Activated naive CD4-positive, alpha-beta T cell treated with anti-CD3 and anti-CD28 coated beads, Interleukin-2, amount 50 U/mL, for 72 hours (primary cell): ENCODE measurements around the gene TACC2. TPM values are rescaled to one million over a fixed set of nuclear protein-coding genes. Genes with fewer than 3 reads are reported as not detected.
"Not testable (repeated sequence)": the region's sequence is repeated elsewhere in the genome, so short reads cannot be mapped to it uniquely, and the experiment has no call there.

Experiments used
- ATAC-seq, 2 donors: fragments of 150-1000 bp; cut with Tn5 transposase; 2 replicates each; pipeline ENCODE4 v1.10.0; 2021; ENCODE audit warnings: mild to moderate bottlenecking in 2 of 2, moderate library complexity in 2 of 2
- DNase-seq, 2 donors: peaks; one replicate each; pipeline ENCODE4 v3.0.0; 2021 to 2022; ENCODE audit warnings: low spot score in 2 of 2
- H3K27ac Mint-ChIP-seq, 2 donors: one replicate each; pipeline ENCODE4 v1.8.0; 2022; ENCODE audit warnings: mild to moderate bottlenecking in 2 of 2, mixed read lengths in 2 of 2
- H3K36me3 Mint-ChIP-seq, 2 donors: one replicate each; pipeline ENCODE4 v1.8.0; 2022; ENCODE audit warnings: mixed read lengths in 2 of 2
- H3K9me3 Mint-ChIP-seq, 2 donors: one replicate each; pipeline ENCODE4 v1.8.0; 2022; ENCODE audit warnings: mixed read lengths in 2 of 2
- total RNA-seq, 2 donors: library from RNA; stranded (reverse); gene quantifications; one replicate each; pipeline ENCODE4 v1.2.3, GENCODE V29; 2022

TACC2 gene
- total RNA-seq, 2 donors from 2014 or later, result not detected

DNA sequence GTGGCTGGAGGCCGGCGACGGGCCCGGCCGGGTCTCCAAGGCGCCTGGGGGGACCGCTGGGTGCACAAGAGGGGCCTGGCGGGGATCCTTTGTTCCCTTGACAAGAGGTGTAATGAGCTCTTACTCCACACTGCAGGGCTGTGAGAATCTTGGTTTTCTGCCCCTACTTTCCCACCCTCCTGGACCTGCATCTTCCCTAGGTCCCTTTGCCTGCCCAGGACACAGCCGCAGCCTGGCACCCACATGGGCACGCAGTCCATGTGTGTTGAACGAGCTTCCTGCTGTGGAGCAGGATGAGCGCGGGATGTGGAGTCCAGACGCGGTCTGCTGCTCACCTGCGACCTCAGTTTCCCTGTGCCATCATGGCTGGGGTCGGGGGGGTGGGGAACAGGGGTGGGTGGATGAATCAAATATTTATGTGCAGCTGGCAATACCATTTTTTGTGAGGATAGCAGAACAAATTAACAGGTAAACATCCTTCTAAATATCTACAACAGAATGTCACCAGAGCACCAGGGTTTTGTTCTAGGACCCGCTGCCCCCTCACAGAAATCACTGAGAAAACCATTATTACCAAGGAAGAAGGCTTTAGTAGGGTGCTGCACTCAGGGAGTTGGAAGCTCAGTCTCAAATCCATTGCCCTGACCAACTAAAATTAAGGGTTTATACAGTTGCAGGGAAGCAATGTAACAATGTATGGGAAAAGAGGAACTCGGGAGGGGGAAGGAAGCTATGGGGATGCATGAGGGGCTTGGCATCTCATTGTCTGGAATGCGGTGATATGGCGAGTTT lies 13.5 kb upstream of the TACC2 start:
- Mint-ChIP-seq H3K27ac (peak overlapping the region in 1 of 2 donors; percentile 93), H3K9me3 (peaks cover 0 to 5% of the 10 kb centered on the region in 2 donors), H3K36me3 (peaks cover 5 to 11% of the 10 kb centered on the region in 2 donors)
- DNase-seq, result no peak
- peak in 1 of 2 donors; percentile 27 for ATAC-seq

DNA sequence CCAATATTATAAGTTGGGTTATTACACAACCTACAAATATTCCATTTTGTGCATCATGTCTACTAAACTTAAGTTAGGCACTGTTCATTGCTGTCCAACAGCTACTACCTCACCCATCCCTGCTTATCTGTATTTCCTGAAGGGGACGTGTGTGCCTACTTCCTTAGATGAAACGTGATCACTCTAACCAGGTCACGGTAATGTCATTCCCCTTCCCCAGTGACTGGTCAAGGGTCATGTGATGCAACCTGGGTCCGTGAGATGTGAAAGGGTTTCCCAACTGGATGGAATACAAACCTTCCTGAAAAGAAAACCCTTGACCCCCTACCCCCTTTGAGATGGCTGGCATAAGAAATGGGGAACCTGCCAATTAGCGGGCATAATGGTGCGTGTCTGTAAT lies 12.4 kb upstream of the TACC2 start:
- Mint-ChIP-seq H3K36me3 (peaks cover 5 to 11% of the 10 kb centered on the region in 2 donors), H3K27ac (no peak overlapping the region), H3K9me3 (peaks cover 0 to 5% of the 10 kb centered on the region in 2 donors)
- no peak for ATAC-seq
- no peak for DNase-seq

DNA sequence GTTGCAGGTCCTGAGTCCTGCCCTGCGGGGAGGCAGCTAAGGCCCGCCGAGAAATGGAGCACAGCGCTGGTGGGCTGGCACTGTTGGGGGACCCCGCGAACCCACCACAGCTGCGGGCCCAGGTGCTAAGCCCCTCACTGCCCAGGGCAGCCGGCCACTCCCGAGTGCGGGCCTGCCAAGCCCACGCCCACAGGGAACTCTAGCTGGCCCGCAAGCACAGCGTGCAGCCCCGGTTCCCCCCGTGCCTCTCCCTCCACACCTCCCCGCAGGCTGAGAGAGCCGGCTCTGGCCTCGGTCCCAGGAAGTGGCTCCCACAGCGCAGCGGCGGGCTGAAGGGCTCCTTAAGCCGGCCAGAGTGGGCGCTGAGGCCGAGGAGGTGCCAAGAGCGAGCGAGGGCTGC lies 10.5 kb upstream of the TACC2 start:
- Mint-ChIP-seq H3K27ac (no peak overlapping the region), H3K36me3 (peaks cover 1 to 11% of the 10 kb centered on the region in 2 donors), H3K9me3 (peaks cover 3 to 5% of the 10 kb centered on the region in 2 donors)
- no peak for DNase-seq
- no peak for ATAC-seq

DNA sequence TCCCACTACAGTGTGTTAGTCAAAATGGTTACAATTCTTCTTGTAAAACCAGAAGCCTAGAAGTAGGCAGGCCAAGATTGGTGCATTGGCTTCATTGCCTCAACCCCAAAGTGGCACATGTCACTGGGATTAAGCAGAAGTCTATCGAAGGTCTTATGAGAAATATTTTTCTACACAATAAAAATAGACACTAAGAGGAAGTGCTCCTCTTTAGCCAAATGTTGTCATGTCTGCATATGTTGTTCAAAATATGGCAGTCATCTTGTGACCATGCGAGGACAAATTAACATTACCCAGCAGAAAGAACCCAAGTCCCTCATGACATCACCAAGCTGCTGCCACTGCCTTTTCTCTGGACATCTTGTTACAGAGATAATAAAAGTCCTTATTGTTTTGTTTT lies 7.6 kb upstream of the TACC2 start:
- Mint-ChIP-seq H3K27ac (no peak overlapping the region), H3K9me3 (peaks cover 7 to 14% of the 10 kb centered on the region in 2 donors), H3K36me3 (peaks cover 9 to 23% of the 10 kb centered on the region in 2 donors)
- DNase-seq (no peak), ATAC-seq (no peak)

DNA sequence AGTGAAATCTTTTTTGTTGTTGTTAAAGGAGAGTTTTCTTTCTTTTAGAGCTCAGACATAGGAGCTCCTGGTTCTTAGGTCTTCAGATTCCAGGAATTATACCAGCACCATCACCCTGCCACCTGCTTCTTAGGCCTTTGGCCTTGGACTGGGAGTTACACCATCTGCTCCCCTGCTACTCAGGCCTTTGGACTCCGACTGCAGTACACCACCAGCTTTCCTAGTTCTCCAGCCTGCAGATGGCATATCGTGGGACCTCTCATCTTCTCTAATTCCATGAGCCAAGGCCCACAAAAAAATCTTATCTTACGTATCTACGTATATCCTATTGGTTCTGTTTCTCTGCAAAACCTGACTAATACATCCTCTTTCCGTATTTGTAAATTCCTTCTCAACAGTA lies 5.1 kb upstream of the TACC2 start:
- DNase-seq (no peak), ATAC-seq (no peak)
- Mint-ChIP-seq H3K27ac (no peak overlapping the region), H3K36me3 (peaks cover 13 to 17% of the 10 kb centered on the region in 2 donors), H3K9me3 (peaks cover 7 to 24% of the 10 kb centered on the region in 2 donors)

DNA sequence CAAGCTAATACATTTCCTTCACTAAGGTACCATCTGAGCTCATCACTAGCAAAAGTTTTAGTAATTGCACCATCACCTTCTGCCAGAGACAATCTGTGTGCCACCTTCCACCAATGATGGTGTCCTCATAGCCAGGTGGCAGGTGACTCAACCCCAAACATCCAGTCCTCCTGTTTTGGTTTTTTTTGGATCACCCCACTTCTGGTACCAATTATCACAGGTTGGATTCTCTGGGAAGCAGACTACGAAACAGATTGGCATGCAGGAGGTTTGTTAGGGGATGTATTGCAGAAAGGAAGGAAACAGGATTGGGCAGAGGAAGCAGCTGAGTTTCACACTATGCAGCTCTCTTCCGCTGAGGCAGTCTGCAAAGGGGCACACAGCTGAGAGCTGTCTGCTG lies 4.5 kb upstream of the TACC2 start:
- ATAC-seq (no peak), DNase-seq (no peak)
- Mint-ChIP-seq H3K27ac (no peak overlapping the region), H3K36me3 (peaks cover 13 to 17% of the 10 kb centered on the region in 2 donors), H3K9me3 (peaks cover 7 to 24% of the 10 kb centered on the region in 2 donors)

DNA sequence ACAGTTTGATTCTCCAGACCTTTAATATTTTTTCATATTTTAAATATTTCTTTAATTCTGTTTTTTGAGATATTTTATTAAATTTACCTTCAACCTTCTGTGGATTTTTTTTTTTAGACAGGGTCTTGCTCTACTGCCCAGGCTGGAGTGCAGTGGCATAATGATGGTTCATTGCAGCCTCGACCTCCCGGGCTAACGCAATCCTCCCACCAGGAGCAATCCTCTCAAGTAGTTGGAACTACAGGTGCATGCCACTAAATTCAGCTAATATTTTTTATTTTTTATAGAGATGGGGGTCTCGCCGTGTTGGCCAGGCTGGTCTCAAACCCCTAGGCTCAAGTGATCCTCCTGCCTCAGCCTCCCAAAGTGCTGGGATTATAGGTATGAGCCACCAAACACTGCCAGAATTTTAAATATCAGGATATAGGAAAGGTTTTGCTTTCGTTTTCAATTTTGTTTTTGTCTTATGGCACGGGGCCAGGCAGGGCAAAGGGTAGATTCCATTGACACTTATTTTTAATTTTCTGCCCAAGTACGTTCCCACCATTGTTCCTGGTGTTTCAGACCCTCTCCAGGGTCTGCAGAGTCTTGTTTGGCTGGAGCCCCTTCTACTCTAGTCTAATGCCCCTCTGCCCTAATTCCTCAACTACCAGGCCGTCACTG lies 1.2 kb downstream of the TACC2 start:
- Mint-ChIP-seq H3K9me3 (peaks cover 0 to 10% of the 10 kb centered on the region in 2 donors), H3K27ac (no peak overlapping the region), H3K36me3 (peaks cover 1 to 8% of the 10 kb centered on the region in 2 donors)
- ATAC-seq (no peak), DNase-seq (no peak)

DNA sequence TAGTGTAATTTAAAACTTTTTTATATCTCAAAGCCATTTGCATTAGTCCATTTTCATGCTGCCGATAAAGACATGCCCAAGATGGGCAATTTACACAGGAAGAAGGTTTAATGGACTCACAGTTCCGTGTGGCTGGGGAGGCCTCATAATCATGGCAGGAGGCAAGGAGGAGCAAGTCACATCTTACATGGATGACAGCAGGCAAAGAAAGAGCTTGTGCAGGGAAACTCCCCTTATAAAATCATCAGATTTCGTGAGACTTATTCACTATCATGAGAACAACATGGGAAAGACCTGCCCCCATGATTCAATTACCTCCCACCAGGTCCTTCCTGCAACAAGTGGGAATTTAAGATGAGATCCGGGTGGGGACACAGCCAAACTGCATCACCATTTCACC lies 2.8 kb downstream of the TACC2 start:
- not testable (repeated sequence) for ATAC-seq, H3K36me3 Mint-ChIP-seq, H3K9me3 Mint-ChIP-seq, DNase-seq, H3K27ac Mint-ChIP-seq

DNA sequence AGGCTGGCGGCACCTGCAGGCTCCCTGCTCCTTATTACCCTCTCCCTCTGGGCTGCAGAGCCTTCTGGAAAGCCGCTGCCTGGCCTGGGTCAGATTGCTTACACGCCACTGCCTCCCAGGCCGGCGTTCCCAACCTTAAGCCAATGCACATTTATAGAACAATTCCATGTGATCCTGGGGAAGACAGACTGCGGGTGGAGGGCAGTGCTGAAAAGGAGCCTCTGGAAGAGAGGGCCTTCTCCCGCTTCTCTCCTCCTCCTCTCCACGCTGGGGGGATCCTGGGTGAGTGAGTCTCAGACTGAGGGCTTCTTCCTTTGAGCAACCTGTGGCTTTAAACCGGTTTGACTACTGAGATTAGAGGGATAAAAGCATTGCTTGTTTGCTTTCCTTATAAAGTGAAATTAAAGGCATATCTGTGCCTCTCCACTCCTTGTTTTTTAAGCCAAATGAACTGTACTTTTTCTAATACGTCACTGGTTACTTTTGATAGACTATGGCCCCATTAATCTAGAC lies 5.5 kb downstream of the TACC2 start:
- H3K27ac Mint-ChIP-seq, result no peak overlapping the region
- H3K36me3 Mint-ChIP-seq, result peaks cover 2 to 4% of the 10 kb centered on the region in 2 donors
- DNase-seq (no peak), ATAC-seq (no peak)
- H3K9me3 Mint-ChIP-seq, result peaks cover 0 to under 1% of the 10 kb centered on the region in 2 donors

DNA sequence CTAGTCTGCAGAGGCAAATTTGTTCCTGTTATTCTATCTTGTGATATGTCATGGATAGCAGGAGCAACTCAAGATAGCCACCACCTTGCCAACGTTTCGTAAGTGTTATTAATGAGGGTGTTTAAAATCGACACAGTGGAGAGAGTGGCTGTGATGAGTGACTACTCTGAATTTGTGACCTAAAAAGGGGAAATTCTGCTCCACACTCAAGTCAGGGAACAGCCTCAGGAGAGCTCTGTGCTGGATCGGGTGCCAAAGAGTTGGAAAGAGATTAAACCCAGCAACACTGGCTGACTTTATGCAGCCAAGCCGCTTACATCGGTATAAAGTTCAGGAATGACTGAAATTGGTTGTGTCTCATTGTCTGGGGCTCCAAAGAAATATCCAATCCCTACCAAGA lies 9.5 kb downstream of the TACC2 start:
- Mint-ChIP-seq H3K36me3 (peaks cover 8 to 15% of the 10 kb centered on the region in 2 donors), H3K9me3 (peaks cover 9 to 20% of the 10 kb centered on the region in 2 donors), H3K27ac (no peak overlapping the region)
- ATAC-seq (no peak), DNase-seq (no peak)

DNA sequence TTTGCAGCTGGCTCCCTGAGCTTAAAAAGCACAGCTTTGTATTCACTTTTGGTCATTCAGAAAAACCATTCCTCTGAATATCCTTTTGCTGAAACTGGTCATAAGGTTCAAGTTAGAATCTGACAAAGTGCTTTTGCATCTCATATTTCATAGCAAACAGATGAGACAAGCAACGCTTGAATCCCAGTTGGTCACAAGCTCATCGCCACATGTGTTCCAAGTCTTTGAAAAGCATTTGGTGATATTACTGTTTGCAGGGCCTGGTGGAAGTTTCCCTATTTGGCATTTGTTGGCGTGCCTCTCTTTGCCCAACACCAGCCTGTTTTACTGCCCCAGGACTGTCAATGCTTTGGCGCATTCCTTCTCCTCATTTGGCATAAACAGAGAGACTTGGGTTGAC lies 10.3 kb downstream of the TACC2 start:
- Mint-ChIP-seq H3K9me3 (peaks cover 9 to 20% of the 10 kb centered on the region in 2 donors), H3K36me3 (peaks cover 8 to 15% of the 10 kb centered on the region in 2 donors), H3K27ac (no peak overlapping the region)
- DNase-seq (no peak), ATAC-seq (no peak)

DNA sequence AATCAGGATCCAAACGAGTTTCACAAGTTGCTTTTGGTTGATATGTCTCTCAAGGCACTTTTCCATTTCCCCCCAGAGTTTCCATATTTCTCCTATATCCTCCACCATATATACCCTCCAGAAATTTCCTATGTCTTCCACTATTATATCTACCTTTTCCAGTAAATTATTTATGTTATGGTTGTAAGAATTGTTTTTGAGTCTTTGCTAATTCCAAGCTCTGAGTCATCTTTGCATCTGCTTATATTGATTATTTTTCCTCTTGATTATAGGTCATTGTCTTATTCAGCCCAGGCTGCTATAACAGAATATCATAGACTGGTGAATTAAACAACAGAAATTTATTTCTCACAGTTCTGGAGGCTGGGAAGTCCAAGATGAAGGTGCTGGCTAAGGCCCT lies 12.7 kb downstream of the TACC2 start:
- Mint-ChIP-seq H3K27ac (no peak overlapping the region), H3K36me3 (peaks cover 8 to 15% of the 10 kb centered on the region in 2 donors), H3K9me3 (peaks cover 9 to 20% of the 10 kb centered on the region in 2 donors)
- ATAC-seq, result no peak
- DNase-seq, result no peak

DNA sequence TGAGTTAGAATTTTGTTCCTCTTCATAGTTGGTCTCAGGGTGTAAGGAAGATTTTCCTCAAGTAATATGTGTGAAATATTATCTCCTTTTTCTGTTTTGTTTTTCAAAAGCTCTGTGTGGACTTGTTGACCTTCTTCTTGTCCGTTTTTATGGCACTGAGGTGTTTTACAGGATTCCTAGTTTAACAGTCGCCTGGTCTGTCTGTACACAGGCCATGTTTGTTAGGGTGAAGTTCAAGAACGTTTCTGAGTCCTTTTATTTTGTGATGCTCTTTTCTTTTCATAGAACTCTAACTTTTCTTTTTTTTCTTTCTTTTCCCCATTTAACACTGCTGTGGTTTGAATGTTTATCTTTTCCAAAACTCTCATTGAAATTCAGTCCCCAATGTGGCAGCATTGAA lies 18.5 kb downstream of the TACC2 start:
- ATAC-seq (no peak), DNase-seq (no peak)
- H3K36me3 Mint-ChIP-seq, result peaks cover 0 to 8% of the 10 kb centered on the region in 2 donors
- peaks cover 0 to 5% of the 10 kb centered on the region in 2 donors for H3K9me3 Mint-ChIP-seq
- H3K27ac Mint-ChIP-seq, result no peak overlapping the region

DNA sequence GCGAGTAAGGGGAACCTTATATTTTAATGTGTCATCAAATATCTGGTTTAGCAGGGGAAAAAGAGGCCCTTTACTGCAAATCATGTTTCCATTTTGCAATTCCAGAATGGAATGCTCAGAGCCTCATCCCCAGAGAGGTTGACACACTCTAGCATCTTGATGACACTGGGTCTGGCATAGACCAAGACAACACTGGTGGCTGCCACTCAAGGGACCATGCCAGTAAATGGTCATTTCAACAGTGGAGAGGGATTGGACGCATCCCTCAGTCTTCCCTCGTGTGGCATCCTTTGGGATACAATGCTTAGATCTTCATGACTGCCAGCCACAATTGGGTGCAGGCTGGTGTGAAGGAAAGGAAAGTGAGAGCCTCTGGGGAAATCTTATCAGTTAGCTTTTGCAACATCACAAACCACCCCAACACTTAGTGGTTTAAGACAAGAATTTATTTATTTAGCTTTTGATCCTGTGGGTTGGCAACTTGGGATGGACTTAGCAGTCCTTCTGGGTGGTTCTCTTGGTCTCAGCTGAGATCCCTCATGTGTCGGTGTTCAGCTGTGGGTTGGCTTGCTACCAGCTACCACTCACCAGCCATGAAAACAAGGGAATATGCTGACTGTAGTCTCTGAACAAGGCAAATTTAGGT lies 21.6 kb downstream of the TACC2 start:
- DNase-seq (no peak), ATAC-seq (no peak)
- Mint-ChIP-seq H3K36me3 (no peaks in the 10 kb centered on the region), H3K27ac (no peak overlapping the region), H3K9me3 (no peaks in the 10 kb centered on the region)

DNA sequence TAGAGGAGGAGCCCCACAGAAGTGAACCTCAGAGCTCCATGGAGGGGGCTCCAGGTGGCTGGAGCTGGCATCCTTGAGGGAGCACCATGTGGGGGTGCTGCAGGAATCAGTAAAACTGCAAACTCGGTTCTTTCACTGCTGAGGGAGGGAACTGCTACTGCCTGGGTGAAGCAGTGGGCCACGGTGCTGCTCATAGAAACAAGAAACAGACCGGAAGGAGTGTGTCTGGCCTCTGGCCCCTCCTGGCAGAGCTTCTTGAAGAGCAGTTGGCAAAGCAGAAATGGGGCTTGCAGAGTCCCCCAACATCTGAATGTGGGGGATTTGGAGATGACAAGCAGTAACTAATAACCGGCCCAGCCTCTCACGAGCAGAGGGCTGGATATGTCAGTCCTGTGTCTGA lies 23.8 kb downstream of the TACC2 start:
- Mint-ChIP-seq H3K9me3 (no peaks in the 10 kb centered on the region), H3K27ac (no peak overlapping the region), H3K36me3 (no peaks in the 10 kb centered on the region)
- DNase-seq (no peak), ATAC-seq (no peak)

DNA sequence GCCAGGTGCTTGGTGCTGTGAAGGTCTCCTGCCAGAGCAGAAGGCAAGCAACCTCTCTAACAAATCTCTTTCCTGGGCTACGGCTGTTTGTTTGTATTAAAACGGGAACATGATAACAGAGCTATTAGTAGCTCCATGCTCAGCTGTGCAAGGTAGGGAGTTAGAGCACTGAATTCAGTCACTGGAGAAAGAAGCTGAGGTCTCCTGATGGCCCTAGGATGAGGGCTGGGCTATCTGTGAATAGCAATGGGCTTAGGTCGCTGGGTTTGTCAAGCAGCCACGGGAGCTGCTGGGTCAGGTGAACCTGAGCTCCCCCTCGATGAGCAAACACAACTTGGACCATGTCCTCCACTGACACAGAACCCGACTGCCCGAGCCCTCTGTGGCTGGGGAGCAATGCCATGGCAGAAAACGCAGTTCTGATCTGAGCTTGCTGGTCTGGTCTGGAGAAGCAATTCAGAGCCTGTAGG lies 24.4 kb downstream of the TACC2 start:
- H3K36me3 Mint-ChIP-seq, result no peaks in the 10 kb centered on the region
- no peak for DNase-seq
- H3K9me3 Mint-ChIP-seq, result no peaks in the 10 kb centered on the region

DNA sequence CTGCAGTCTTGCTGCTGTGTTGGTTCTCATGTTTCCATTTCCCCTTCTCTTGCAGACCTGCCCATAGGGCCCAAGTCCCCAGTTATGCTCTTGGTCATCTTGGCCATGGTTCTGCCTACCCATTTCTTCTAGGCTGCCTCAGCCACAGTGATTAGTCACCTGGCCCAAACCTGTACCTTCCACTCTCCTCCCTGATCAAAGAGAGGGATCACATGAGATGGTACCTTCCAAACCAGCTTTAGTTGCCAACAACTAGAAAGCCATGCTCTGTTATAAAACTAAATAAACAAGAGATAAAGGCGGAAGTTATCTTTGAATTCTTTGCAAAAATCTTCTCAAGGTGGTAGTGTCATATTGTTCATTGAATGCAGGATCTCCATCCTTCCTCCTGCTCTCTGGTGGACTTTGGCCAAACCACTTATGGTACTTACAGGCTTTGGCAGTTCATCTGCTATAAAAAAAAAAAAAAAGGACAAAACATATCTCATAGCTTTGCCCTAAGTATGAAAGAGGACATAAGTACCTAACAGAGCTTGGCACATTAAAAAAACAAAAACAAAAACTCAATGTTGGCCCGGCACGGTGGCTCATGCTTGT lies 25.8 kb downstream of the TACC2 start:
- no peaks in the 10 kb centered on the region for H3K36me3 Mint-ChIP-seq
- H3K27ac Mint-ChIP-seq, result no peak overlapping the region
- no peak for ATAC-seq
- DNase-seq, result no peak
- no peaks in the 10 kb centered on the region for H3K9me3 Mint-ChIP-seq

More for the DNA sequence above, 24.4 kb downstream of the TACC2 start:
- no peak overlapping the region for H3K27ac Mint-ChIP-seq
- no peak for ATAC-seq
